ENCODE results near the gene CCDC191. TPM values are rescaled to one million over a fixed set of nuclear protein-coding genes. Genes with fewer than 3 reads are reported as not detected.

CCDC191 gene
- total RNA-seq, 4 donors from 2014 or later: 5.7 to 27.7 (median 11.7) TPM

GRCh38 chr3:114071786-114072185, 15.5 kb upstream of the CCDC191 start:
- WGBS, 2 donors (ENCODE audit: low coverage in 1 of 2): 81% methylated on average over 1 of the region's 1 CpG; no CpG with 5 or more reads in 1 of the 2 donors
- Histone ChIP-seq H3K9me3 (no peaks in the 10 kb centered on the region), H3K4me1 (no peaks in the 10 kb centered on the region), H3K36me3 (peaks cover 0 to 70% (median 21%) of the 10 kb centered on the region in 4 donors), H3K27ac (no peak overlapping the region), H3K4me3 (no peak overlapping the region), H3K27me3 (no peaks in the 10 kb centered on the region)
- in situ Hi-C loops (cut with MboI; ENCODE audit: low pct_ligation_motif_present in 1 of 4, low pct_unique_long_range_greater_than_20kb in 1 of 4, low sequenced_read_pairs in 3 of 4) (loop anchor here in 1 of 4 donors (25.0 kb wide), 1 partner anchor 334 kb away; the partner anchor contains the start of genes ATP6V1A and NAA50), intact Hi-C loops (cut with DNase I; ENCODE audit: low total_unique reads) (no loop called here)
- no peak for DNase-seq
- TF ChIP-seq EP300 (IDR thresholded peaks at IDR 0.05; ENCODE audit: low read depth) (no peak), CTCF (IDR thresholded peaks at IDR 0.05) (no peak), POLR2A (IDR thresholded peaks at IDR 0.05) (no peak)

GRCh38 chr3:114068336-114068735, 12.0 kb upstream of the CCDC191 start:
- in situ Hi-C loops (cut with MboI; ENCODE audit: low pct_ligation_motif_present in 1 of 4, low pct_unique_long_range_greater_than_20kb in 1 of 4, low sequenced_read_pairs in 3 of 4): loop anchor here in 1 of 4 donors (25.0 kb wide), 1 partner anchor 331 kb away; the partner anchor contains the start of genes ATP6V1A and NAA50
- TF ChIP-seq POLR2A (IDR thresholded peaks at IDR 0.05): no peak
- TF ChIP-seq POLR2AphosphoS5 (IDR thresholded peaks at IDR 0.05): no peak
- no peak for TF ChIP-seq CTCF (IDR thresholded peaks at IDR 0.05)
- TF ChIP-seq EP300 (IDR thresholded peaks at IDR 0.05; ENCODE audit: low read depth): no peak
- H3K4me3 ChIP-seq: no peak overlapping the region
- intact Hi-C loops (cut with DNase I; ENCODE audit: low total_unique reads): no loop called here
- WGBS, 2 donors (ENCODE audit: low coverage in 1 of 2): 92 to 98% methylated on average over 4 of the region's 4 CpGs
- peaks cover 0 to 50% (median 19%) of the 10 kb centered on the region in 4 donors for H3K36me3 ChIP-seq
- H3K9me3 ChIP-seq: no peaks in the 10 kb centered on the region
- DNase-seq: no peak
- H3K27me3 ChIP-seq: no peaks in the 10 kb centered on the region
- H3K4me1 ChIP-seq: no peaks in the 10 kb centered on the region
- no peak overlapping the region for H3K27ac ChIP-seq

- WGBS, 2 donors (ENCODE audit: low coverage in 1 of 2): 90 to 94% methylated on average over 4 of the region's 4 CpGs
- DNase-seq: no peak
- Histone ChIP-seq H3K27me3 (no peaks in the 10 kb centered on the region), H3K4me3 (no peak overlapping the region), H3K36me3 (peaks cover 0 to 45% (median 19%) of the 10 kb centered on the region in 4 donors), H3K9me3 (no peaks in the 10 kb centered on the region), H3K27ac (no peak overlapping the region), H3K4me1 (no peaks in the 10 kb centered on the region)
- intact Hi-C loops (cut with DNase I; ENCODE audit: low total_unique reads): no loop called here
- no peak for TF ChIP-seq EP300 (IDR thresholded peaks at IDR 0.05; ENCODE audit: low read depth)
- no peak for TF ChIP-seq POLR2AphosphoS5 (IDR thresholded peaks at IDR 0.05)
- TF ChIP-seq POLR2A (IDR thresholded peaks at IDR 0.05): no peak
- TF ChIP-seq CTCF (IDR thresholded peaks at IDR 0.05): no peak
- in situ Hi-C loops (cut with MboI; ENCODE audit: low pct_ligation_motif_present in 1 of 4, low pct_unique_long_range_greater_than_20kb in 1 of 4, low sequenced_read_pairs in 3 of 4): loop anchor here in 1 of 4 donors (25.0 kb wide), 1 partner anchor 331 kb away; the partner anchor contains the start of genes ATP6V1A and NAA50
These were observed 11.5 kb upstream of the CCDC191 start for GRCh38 chr3:114067804-114068203.

- in situ Hi-C loops (cut with MboI; ENCODE audit: low pct_ligation_motif_present in 1 of 4, low pct_unique_long_range_greater_than_20kb in 1 of 4, low sequenced_read_pairs in 3 of 4) (loop anchor here in 1 of 4 donors (25.0 kb wide), 1 partner anchor 324 kb away; the partner anchor contains the start of genes ATP6V1A and NAA50), intact Hi-C loops (cut with DNase I; ENCODE audit: low total_unique reads) (no loop called here)
- Histone ChIP-seq H3K4me3 (no peak overlapping the region), H3K27me3 (no peaks in the 10 kb centered on the region), H3K36me3 (peaks cover 0 to 10% (median 5%) of the 10 kb centered on the region in 4 donors), H3K4me1 (peaks cover 6 to 19% (median 9%) of the 10 kb centered on the region in 4 donors), H3K27ac (no peak overlapping the region), H3K9me3 (no peaks in the 10 kb centered on the region)
- WGBS, 2 donors (ENCODE audit: low coverage in 1 of 2): 86 to 89% methylated on average over 8 of the region's 8 CpGs
- DNase-seq: no peak
- TF ChIP-seq POLR2A (IDR thresholded peaks at IDR 0.05): no peak
- TF ChIP-seq POLR2AphosphoS5 (IDR thresholded peaks at IDR 0.05): no peak
- TF ChIP-seq CTCF (IDR thresholded peaks at IDR 0.05): no peak
These were observed 4.8 kb upstream of the CCDC191 start for GRCh38 chr3:114060906-114061655.
